Fibroblast of lung (primary cell): ENCODE data around the gene TMEM30A.

Experiments
- CTCF ChIP-seq, 2 donors: IDR thresholded peaks in 1 of 2; conservative IDR thresholded peaks in 1 of 2; 1 replicate in 1 of 2; 2 replicates in 1 of 2; pipeline ENCODE4 v1.5.1; 2011 to 2012; ENCODE audit warnings: low read length in 2 of 2, control low read depth in 1 of 2, inconsistent platforms in 1 of 2, low read depth in 1 of 2, mild to moderate bottlenecking in 1 of 2
- EZH2 ChIP-seq: IDR thresholded peaks from 2 replicates; pipeline ENCODE4 v1.5.1; 2012; ENCODE audit warnings: low read length, control low read depth, mild to moderate bottlenecking; ENCODE audit errors: missing control alignments

DNA sequence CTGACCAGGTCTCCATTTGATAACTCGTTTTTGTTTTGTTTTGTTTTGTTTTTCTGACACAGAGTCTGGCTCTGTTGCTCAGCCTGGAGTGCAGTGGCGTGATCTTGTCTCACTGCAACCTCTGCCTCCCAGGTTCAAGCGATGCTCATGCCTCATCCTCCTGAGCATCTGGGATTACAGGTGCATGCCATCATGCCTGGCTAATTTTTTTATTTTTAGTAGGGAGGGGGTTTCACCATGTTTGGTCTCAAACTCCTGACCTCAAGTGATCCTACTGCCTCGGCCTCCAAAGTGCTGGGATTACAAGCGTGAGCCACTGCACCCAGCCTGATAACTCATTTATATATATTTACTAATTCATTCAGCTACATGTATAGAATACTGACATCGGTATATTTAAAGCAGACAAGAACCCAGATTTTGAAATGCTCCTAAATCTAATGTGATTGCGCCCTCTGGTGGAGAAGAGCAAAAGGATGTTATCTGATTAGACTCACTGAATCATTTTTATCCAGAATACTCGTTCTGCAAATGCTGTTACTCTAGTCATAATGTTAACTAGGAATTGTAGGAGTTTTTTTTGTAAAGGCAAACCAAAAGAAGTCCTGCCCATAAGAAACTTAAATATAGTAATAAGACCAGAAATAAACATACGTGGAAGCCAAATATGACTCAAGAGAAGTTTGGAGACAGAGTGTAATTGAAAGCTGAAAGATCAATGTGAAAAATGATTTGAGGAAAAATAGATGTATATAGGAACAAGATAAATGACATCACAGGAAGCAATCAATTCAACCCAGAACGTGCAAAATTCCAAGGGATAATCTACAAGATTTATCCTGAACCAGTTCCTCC is 73.5 kb downstream of the TMEM30A start:
- no peak for TF ChIP-seq EZH2
- peak; percentile 60 to 75 for TF ChIP-seq CTCF (conservative IDR thresholded peaks at IDR 0.05 in 1 of 2, IDR thresholded peaks at IDR 0.05 in 1 of 2; ENCODE audit: low read depth in 1 of 2, low read length in 2 of 2)
